GM12878 (cell line): ENCODE measurements around the gene SMARCB1. TPM values are rescaled to one million over a fixed set of nuclear protein-coding genes. Genes with fewer than 3 reads are reported as not detected.

Experiments used
- ATAC-seq: fragments of 200-7000 bp; cut with Tn5 transposase; 3 replicates; pipeline ENCODE4 v1.9.1; 2020; ENCODE audit warnings: mild to moderate bottlenecking, moderate library complexity
- BruUV-seq: library from RNA; stranded (reverse); fragments of 400-500 nt; replicated peaks from 2 replicates; lab custom pipeline; 2021; lab: Mats Ljungman, UMichigan
- CTCF ChIA-PET: fragments of 300-600 bp; sonication (Branson Sonifier 250); formaldehyde crosslinking; extraction: SDS; loops from one replicate; lab custom pipeline; 2021; ENCODE audit warnings: inconsistent platforms; lab: Yijun Ruan, JAX
- POLR2A ChIA-PET: fragments of 350-600 bp; formaldehyde crosslinking; extraction: SDS; loops from one replicate; lab custom pipeline; 2021; ENCODE audit warnings: inconsistent platforms; lab: Charles Lee
- RAD21 ChIA-PET: fragments of 300-600 bp; sonication (Branson Sonifier 250); formaldehyde crosslinking; loops from one replicate; lab custom pipeline; 2023; ENCODE audit warnings: antibody characterized with exemption; ENCODE audit not compliant: unreplicated experiment; lab: Charles Lee
- SMC1A ChIA-PET: fragments of 300-600 bp; sonication (Branson Sonifier 250); formaldehyde crosslinking; loops from one replicate; lab custom pipeline; 2023; ENCODE audit not compliant: unreplicated experiment, uncharacterized antibody; lab: Charles Lee
- DNase-seq: peaks from one replicate; pipeline ENCODE4 v3.0.0-alpha.2; 2011; ENCODE audit warnings: low read depth, low spot score
- FAIRE-seq: peaks from 3 replicates; lab custom pipeline; 2011; peaks lifted over from hg19 to GRCh38; lab: Jason Lieb, UNC
- H2AFZ ChIP-seq: 2 replicates; pipeline ENCODE4 v1.6.0; 2011; ENCODE audit warnings: low read depth, low read length, control low read depth; ENCODE audit not compliant: control insufficient read depth
- H3K27ac ChIP-seq: 2 replicates; pipeline ENCODE4 v1.5.1; 2011; ENCODE audit warnings: control low read depth; ENCODE audit not compliant: control insufficient read depth, insufficient read depth
- H3K27me3 ChIP-seq, 2 experiments: replicated peaks in 1 of 2; 2 replicates each; pipeline versions ENCODE4 v1.6.0 to v1.6.1; 2011; ENCODE audit warnings: low read length in 1 of 2; ENCODE audit not compliant: control insufficient read depth in 2 of 2, insufficient read depth in 2 of 2
- H3K36me3 ChIP-seq, 2 experiments: 2 replicates each; pipeline ENCODE4 v1.5.1; 2011; ENCODE audit warnings: low read length in 1 of 2; ENCODE audit not compliant: control insufficient read depth in 2 of 2, insufficient read depth in 2 of 2
- H3K4me1 ChIP-seq: 2 replicates; pipeline ENCODE4 v1.6.1; 2011; ENCODE audit warnings: mild to moderate bottlenecking, low read length, moderate library complexity, mixed read lengths; ENCODE audit not compliant: control insufficient read depth, insufficient read depth
- H3K4me2 ChIP-seq: 2 replicates; pipeline ENCODE4 v1.6.0; 2011; ENCODE audit warnings: control low read depth; ENCODE audit not compliant: control insufficient read depth, insufficient read depth
- H3K4me3 ChIP-seq: fragments of 200-600 bp; sonication (generic); 2 replicates; pipeline ENCODE4 v1.5.1; 2016
- H3K79me2 ChIP-seq: 2 replicates; pipeline ENCODE4 v1.6.0; 2011; ENCODE audit warnings: low read length; ENCODE audit not compliant: control insufficient read depth, insufficient read depth
- H3K9ac ChIP-seq: 2 replicates; pipeline ENCODE4 v1.8.0; 2011; ENCODE audit warnings: low read length, control low read depth, mixed read lengths; ENCODE audit not compliant: control insufficient read depth, insufficient read depth
- H3K9me3 ChIP-seq: replicated peaks from 3 replicates; pipeline ENCODE4 v1.5.1; 2011; ENCODE audit warnings: mild to moderate bottlenecking, low read length; ENCODE audit not compliant: control insufficient read depth, insufficient read depth
- H4K20me1 ChIP-seq: 2 replicates; pipeline ENCODE4 v1.6.0; 2011; ENCODE audit not compliant: control insufficient read depth, insufficient read depth
- BACH1 ChIP-seq: fragments of 450-650 bp; IDR thresholded peaks from 2 replicates; pipeline ENCODE4 v1.6.1; 2017; ENCODE audit warnings: mild to moderate bottlenecking, borderline replicate concordance
- CHD2 ChIP-seq: IDR thresholded peaks from 2 replicates; pipeline ENCODE4 v1.6.1; 2011; ENCODE audit warnings: low read depth, low read length, improper control_type of control experiment, borderline replicate concordance
- NBN ChIP-seq: fragments of 450-650 bp; IDR thresholded peaks from 2 replicates; pipeline ENCODE4 v1.6.1; 2016
- NR2C1 ChIP-seq: fragments of 450-650 bp; IDR thresholded peaks from 2 replicates; pipeline ENCODE4 v1.6.1; 2017; ENCODE audit warnings: antibody characterized with exemption, mild to moderate bottlenecking, moderate library complexity
- PML ChIP-seq: IDR thresholded peaks from 2 replicates; pipeline ENCODE4 v1.6.1; 2012; ENCODE audit warnings: low read length, inconsistent platforms
- RAD21 ChIP-seq: IDR thresholded peaks from 2 replicates; pipeline ENCODE4 v1.6.1; 2011; ENCODE audit warnings: mild to moderate bottlenecking, low read depth, low read length, moderate library complexity; ENCODE audit not compliant: insufficient read depth
- RAD51 ChIP-seq: fragments of 450-650 bp; IDR thresholded peaks from 2 replicates; pipeline ENCODE4 v1.6.1; 2016; ENCODE audit warnings: moderate library complexity, mild to moderate bottlenecking, inconsistent platforms
- RELA ChIP-seq: fragments of 450-650 bp; IDR thresholded peaks from 2 replicates; pipeline ENCODE4 v1.8.0; 2014; ENCODE audit warnings: borderline replicate concordance; ENCODE audit not compliant: partially characterized antibody
- SREBF2 ChIP-seq: IDR thresholded peaks from 2 replicates; pipeline ENCODE4 v1.6.1; 2012; ENCODE audit warnings: mild to moderate bottlenecking, low read length
- TAF1 ChIP-seq: IDR thresholded peaks from 2 replicates; pipeline ENCODE4 v1.6.1; 2011; ENCODE audit warnings: mild to moderate bottlenecking, low read depth, low read length, borderline replicate concordance
- TBL1XR1 ChIP-seq: IDR thresholded peaks from 2 replicates; pipeline ENCODE4 v1.6.1; 2012; ENCODE audit warnings: low read depth, low read length, improper control_type of control experiment
- WRNIP1 ChIP-seq: IDR thresholded peaks from 2 replicates; pipeline ENCODE4 v1.6.1; 2011; ENCODE audit warnings: low read depth, low read length, improper control_type of control experiment, borderline replicate concordance
- ZNF217 ChIP-seq: fragments of 450-650 bp; IDR thresholded peaks from 2 replicates; pipeline ENCODE4 v1.6.1; 2017; ENCODE audit warnings: antibody characterized with exemption, mild to moderate bottlenecking
- WGBS: methylation state at CpG from one replicate; pipeline ENCODE4 v1.1.6; 2016; ENCODE audit warnings: low lambda C conversion rate; ENCODE audit not compliant: insufficient replicate concordance, insufficient coverage; ENCODE audit errors: missing lambda C conversion rate; 5-methylcytosine and 5-hydroxymethylcytosine counted together
- in situ Hi-C: fragments of 300-500 bp; cut with MboI; formaldehyde crosslinking; loops from 9 replicates; pipeline ENCODE4 v1.14.3; 2018; ENCODE audit warnings: mixed read lengths
- intact Hi-C: fragments of 100-400 bp; cut with micrococcal nuclease; formaldehyde crosslinking; loops from one replicate; pipeline ENCODE4 v1.14.2; 2022; ENCODE audit not compliant: unreplicated experiment
- polyA plus RNA-seq, 11 experiments: library from polyadenylated mRNA; depleted of rRNA in 4 of 11; unstranded in 6 of 11; stranded (reverse) in 5 of 11; fragments of >200 nt; fragmentation: Nextera tagmentation in 4 of 11; fragmentation: Illumina TruSeq in 1 of 11; extraction: Ambion mirVana in 4 of 11; extraction: Trizol in 1 of 11; gene quantifications; 1 replicate in 1 of 11; 2 replicates in 10 of 11; pipeline versions ENCODE4 v1.2.1 to v1.2.3, GENCODE V29; 2011 to 2016; ENCODE audit warnings: inconsistent platforms in 2 of 11, missing spikeins in 2 of 11, low read depth in 1 of 11
- total RNA-seq, 4 experiments: library from RNA; depleted of rRNA in 3 of 4; stranded (reverse); fragments of >200 nt in 3 of 4; fragmentation: Illumina TruSeq in 1 of 4; extraction: Trizol in 1 of 4; gene quantifications; 2 replicates each; pipeline versions ENCODE4 v1.2.1 to v1.2.3, GENCODE V29; 2013 to 2021
- TF ChIP-seq, protein P1 (sequence below): IDR thresholded peaks from 2 replicates; pipeline ENCODE4 v1.6.1; 2011; ENCODE audit warnings: low read depth, mild to moderate bottlenecking, low read length, moderate library complexity, borderline replicate concordance; ENCODE audit errors: extremely low read depth
- TF ChIP-seq, protein P2 (sequence below): fragments of 450-650 bp; IDR thresholded peaks from 2 replicates; pipeline ENCODE4 v1.6.1; 2017; ENCODE audit warnings: mild to moderate bottlenecking, moderate library complexity
- TF ChIP-seq, protein P3 (sequence below): fragments of 450-650 bp; IDR thresholded peaks from 2 replicates; pipeline ENCODE4 v1.6.1; 2017; ENCODE audit warnings: mild to moderate bottlenecking, moderate library complexity

The SMARCB1 gene
- total and polyA plus RNA-seq, 10 of the 15 experiments (the other 5 are each of a cell fraction or from before 2014, with no cell fraction given): 9.1 to 215 (median 183) TPM

DNA sequence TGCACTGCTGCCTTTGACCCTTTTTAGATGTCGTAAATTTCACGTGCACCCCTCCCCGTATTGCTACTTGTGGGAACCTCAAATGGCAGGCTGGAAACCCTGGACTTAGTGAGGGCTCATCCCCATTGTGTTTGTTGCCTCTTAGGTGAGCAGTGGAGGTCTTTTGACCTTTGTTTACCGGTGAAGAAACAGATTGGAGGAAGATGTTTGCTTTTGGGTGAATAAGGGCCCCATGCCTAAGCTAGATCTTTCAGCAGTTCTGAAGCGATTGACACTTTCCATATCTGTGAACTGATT is 782 bp downstream of the SMARCB1 start (continued):
- TF ChIP-seq, protein P1, sequence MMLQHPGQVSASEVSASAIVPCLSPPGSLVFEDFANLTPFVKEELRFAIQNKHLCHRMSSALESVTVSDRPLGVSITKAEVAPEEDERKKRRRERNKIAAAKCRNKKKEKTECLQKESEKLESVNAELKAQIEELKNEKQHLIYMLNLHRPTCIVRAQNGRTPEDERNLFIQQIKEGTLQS: no peak
- no peak for TF ChIP-seq NBN
- TF ChIP-seq PML: no peak
- TF ChIP-seq, protein P2, sequence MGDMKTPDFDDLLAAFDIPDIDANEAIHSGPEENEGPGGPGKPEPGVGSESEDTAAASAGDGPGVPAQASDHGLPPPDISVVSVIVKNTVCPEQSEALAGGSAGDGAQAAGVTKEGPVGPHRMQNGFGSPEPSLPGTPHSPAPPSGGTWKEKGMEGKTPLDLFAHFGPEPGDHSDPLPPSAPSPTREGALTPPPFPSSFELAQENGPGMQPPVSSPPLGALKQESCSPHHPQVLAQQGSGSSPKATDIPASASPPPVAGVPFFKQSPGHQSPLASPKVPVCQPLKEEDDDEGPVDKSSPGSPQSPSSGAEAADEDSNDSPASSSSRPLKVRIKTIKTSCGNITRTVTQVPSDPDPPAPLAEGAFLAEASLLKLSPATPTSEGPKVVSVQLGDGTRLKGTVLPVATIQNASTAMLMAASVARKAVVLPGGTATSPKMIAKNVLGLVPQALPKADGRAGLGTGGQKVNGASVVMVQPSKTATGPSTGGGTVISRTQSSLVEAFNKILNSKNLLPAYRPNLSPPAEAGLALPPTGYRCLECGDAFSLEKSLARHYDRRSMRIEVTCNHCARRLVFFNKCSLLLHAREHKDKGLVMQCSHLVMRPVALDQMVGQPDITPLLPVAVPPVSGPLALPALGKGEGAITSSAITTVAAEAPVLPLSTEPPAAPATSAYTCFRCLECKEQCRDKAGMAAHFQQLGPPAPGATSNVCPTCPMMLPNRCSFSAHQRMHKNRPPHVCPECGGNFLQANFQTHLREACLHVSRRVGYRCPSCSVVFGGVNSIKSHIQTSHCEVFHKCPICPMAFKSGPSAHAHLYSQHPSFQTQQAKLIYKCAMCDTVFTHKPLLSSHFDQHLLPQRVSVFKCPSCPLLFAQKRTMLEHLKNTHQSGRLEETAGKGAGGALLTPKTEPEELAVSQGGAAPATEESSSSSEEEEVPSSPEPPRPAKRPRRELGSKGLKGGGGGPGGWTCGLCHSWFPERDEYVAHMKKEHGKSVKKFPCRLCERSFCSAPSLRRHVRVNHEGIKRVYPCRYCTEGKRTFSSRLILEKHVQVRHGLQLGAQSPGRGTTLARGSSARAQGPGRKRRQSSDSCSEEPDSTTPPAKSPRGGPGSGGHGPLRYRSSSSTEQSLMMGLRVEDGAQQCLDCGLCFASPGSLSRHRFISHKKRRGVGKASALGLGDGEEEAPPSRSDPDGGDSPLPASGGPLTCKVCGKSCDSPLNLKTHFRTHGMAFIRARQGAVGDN: no peak
- TF ChIP-seq TAF1: no peak
- TF ChIP-seq, all 136 proteins: peak for 5

DNA sequence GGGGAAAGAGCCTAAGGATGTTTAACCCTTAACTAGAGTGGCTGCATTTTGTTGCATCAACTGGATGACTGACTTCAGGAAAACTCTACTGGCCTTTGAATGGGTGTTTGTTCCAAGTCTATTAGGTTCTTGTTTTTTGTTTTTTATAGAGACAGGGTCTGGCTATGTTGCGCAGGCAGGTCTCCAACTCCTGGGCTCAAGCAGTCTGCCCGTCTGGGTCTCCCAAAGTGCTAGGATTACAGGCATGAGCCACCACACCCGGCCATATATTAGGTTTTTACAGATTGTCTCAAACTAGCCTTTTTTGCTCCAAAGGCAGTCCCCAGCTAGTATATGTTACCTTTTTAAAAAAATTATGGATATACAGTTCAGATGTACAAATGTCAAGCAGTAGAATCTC is 1.1 kb downstream of the SMARCB1 start:
- SMC1A ChIA-PET: interaction anchor here (1.0 to 2.5 kb wide), 7 partner anchors 10 to 69 kb away, joined by 3 to 13 read pairs (median 4); partner anchors contain the start of gene SLC2A11
- no peak for TF ChIP-seq RAD51
- no peak for TF ChIP-seq NR2C1
- no peak for TF ChIP-seq SREBF2
- no peak for TF ChIP-seq TBL1XR1
- TF ChIP-seq RAD21: no peak
- TF ChIP-seq WRNIP1: no peak
- no peak for TF ChIP-seq ZNF217
- TF ChIP-seq CHD2: no peak
- TF ChIP-seq BACH1: no peak
- TF ChIP-seq, protein P3, sequence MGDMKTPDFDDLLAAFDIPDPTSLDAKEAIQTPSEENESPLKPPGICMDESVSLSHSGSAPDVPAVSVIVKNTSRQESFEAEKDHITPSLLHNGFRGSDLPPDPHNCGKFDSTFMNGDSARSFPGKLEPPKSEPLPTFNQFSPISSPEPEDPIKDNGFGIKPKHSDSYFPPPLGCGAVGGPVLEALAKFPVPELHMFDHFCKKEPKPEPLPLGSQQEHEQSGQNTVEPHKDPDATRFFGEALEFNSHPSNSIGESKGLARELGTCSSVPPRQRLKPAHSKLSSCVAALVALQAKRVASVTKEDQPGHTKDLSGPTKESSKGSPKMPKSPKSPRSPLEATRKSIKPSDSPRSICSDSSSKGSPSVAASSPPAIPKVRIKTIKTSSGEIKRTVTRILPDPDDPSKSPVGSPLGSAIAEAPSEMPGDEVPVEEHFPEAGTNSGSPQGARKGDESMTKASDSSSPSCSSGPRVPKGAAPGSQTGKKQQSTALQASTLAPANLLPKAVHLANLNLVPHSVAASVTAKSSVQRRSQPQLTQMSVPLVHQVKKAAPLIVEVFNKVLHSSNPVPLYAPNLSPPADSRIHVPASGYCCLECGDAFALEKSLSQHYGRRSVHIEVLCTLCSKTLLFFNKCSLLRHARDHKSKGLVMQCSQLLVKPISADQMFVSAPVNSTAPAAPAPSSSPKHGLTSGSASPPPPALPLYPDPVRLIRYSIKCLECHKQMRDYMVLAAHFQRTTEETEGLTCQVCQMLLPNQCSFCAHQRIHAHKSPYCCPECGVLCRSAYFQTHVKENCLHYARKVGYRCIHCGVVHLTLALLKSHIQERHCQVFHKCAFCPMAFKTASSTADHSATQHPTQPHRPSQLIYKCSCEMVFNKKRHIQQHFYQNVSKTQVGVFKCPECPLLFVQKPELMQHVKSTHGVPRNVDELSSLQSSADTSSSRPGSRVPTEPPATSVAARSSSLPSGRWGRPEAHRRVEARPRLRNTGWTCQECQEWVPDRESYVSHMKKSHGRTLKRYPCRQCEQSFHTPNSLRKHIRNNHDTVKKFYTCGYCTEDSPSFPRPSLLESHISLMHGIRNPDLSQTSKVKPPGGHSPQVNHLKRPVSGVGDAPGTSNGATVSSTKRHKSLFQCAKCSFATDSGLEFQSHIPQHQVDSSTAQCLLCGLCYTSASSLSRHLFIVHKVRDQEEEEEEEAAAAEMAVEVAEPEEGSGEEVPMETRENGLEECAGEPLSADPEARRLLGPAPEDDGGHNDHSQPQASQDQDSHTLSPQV: no peak
- no peak for TF ChIP-seq RELA
- intact Hi-C loops: loop anchor here (2.0 kb wide), 1 partner anchor 17 kb away; no protein-coding TSS in a partner anchor
- Histone ChIP-seq H3K36me3 (peaks cover 8 to 14% of the 10 kb centered on the region in 2 experiments; a peak in 3 of 4 replicates), H3K4me1 (peaks cover 11% of the 10 kb centered on the region), H4K20me1 (0 out of 2 replicates have a peak, but pooled peaks cover 4% of the 10 kb centered on the region), H2AFZ (no peak overlapping the region), H3K9ac (peak overlapping the region; percentile 99), H3K27ac (peak overlapping the region; percentile 98), H3K4me2 (peak overlapping the region; percentile 78), H3K4me3 (peak overlapping the region; percentile 73), H3K9me3 (no peaks in the 10 kb centered on the region), H3K27me3 (no peaks in the 10 kb centered on the region), H3K79me2 (peaks cover 50% of the 10 kb centered on the region)
- POLR2A ChIA-PET: interaction anchor here (0.7 to 2.5 kb wide), 4 partner anchors 13 to 58 kb away, joined by 3 to 14 read pairs (median 6); partner anchors contain the start of gene CHCHD10
- RAD21 ChIA-PET: interaction anchor here (0.6 kb wide), 1 partner anchor 62 kb away, joined by 3 read pairs; no protein-coding TSS in a partner anchor
- 35% methylated on average over 3 of the region's 3 CpGs for WGBS
- in situ Hi-C loops: no loop called here
- DNase-seq (no peak), FAIRE-seq (no peak), ATAC-seq (no peak)
- BruUV-seq: TSS peak; percentile 67
- CTCF ChIA-PET: interaction anchor here (0.9 to 2.8 kb wide), 5 partner anchors 11 to 58 kb away, joined by 3 to 11 read pairs (median 3); no protein-coding TSS in a partner anchor
